Measurements from ENCODE around the gene PLCD4.

The PLCD4 gene

DNA sequence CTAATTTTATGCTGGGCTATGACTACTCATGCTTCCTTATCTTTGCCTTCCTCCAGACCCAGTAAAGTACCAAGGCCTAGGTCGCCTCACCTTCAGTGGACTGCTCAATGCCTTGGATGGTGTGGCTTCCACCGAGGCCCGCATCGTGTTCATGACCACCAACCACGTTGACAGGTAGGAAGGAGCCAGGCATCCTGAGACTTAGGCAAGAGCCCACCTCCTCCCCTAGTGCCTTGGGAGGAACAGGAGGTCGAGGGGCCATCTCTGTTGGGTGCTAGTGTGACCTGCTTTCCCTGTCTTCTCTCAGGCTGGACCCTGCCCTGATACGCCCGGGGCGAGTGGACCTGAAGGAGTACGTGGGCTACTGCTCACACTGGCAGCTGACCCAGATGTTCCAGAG, 55.1 kb downstream of the PLCD4 start:
- TF ChIP-seq, protein P1, sequence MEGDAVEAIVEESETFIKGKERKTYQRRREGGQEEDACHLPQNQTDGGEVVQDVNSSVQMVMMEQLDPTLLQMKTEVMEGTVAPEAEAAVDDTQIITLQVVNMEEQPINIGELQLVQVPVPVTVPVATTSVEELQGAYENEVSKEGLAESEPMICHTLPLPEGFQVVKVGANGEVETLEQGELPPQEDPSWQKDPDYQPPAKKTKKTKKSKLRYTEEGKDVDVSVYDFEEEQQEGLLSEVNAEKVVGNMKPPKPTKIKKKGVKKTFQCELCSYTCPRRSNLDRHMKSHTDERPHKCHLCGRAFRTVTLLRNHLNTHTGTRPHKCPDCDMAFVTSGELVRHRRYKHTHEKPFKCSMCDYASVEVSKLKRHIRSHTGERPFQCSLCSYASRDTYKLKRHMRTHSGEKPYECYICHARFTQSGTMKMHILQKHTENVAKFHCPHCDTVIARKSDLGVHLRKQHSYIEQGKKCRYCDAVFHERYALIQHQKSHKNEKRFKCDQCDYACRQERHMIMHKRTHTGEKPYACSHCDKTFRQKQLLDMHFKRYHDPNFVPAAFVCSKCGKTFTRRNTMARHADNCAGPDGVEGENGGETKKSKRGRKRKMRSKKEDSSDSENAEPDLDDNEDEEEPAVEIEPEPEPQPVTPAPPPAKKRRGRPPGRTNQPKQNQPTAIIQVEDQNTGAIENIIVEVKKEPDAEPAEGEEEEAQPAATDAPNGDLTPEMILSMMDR (IDR thresholded peaks at IDR 0.05; ENCODE audit: insufficient read depth, low read length, missing control alignments) = no peak
- DNase-seq (ENCODE audit: low read depth, low spot score) = no peak
- CTCF ChIA-PET = interaction anchor here (1.0 to 8.8 kb wide), 3 partner anchors 15 to 185 kb away, joined by 3 to 95 read pairs (median 87); no protein-coding TSS in a partner anchor
- POLR2A ChIA-PET = interaction anchor here (5.6 kb wide), 1 partner anchor 8 kb away, joined by 48 read pairs; the partner anchor contains the start of genes RNF25 and STK36
- H3K4me3 ChIP-seq (ENCODE audit: low read depth, low read length) = no peak overlapping the region

DNA sequence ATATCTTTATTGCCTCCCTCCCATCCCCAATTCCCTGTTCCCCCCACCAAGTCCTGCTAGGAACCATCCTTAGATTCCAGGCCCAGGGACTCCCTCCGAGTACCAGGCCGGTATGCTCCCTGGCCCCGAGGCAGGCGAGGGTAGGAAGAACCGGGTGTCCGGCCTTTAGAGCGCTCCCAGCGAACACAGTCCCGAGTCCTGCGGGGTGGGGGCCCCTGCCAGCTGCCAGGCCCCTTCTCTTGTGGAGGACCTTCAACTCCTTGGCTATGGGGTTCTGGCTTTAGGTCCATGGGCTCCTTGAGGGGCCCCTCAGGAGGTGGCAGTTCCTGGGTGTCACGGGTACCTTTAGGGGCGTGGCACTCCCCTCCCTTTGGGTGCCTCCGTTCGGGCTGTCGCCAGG, 56.2 kb downstream of the PLCD4 start:
- POLR2A ChIA-PET = no interaction called here
- TF ChIP-seq, protein P1 (IDR thresholded peaks at IDR 0.05; ENCODE audit: insufficient read depth, low read length, missing control alignments) = no peak
- CTCF ChIA-PET = interaction anchor here (0.7 to 8.8 kb wide), 3 partner anchors 8 to 184 kb away, joined by 3 to 95 read pairs (median 87); partner anchors contain the start of genes RNF25 and STK36
- no peak for DNase-seq (ENCODE audit: low read depth, low spot score)
- H3K4me3 ChIP-seq (ENCODE audit: low read depth, low read length) = no peak overlapping the region

DNA sequence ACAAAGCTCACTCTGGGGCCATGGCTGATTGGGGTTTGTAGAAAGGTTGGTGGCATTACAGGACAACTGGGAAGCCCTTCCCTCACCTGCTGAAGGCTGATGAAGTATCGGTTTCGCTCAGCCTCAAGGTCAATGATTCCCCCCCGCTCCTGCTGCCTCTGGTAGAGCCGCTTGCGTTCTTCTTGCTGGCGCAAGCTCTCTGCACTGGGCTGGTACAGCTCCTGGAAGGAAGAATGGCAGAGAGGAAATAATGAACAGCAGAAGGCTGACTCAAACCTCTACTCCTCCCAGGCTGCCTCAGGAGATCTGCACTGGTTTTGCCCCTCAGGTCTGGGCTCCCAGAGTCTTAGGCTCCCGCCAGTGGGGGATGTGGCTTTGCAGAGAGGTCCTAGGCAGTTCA, 57.0 kb downstream of the PLCD4 start:
- no peak for DNase-seq (ENCODE audit: low read depth, low spot score)
- TF ChIP-seq, protein P1 (IDR thresholded peaks at IDR 0.05; ENCODE audit: insufficient read depth, low read length, missing control alignments) = no peak
- CTCF ChIA-PET = interaction anchor here (0.6 kb wide), 1 partner anchor 16 kb away, joined by 4 read pairs; no protein-coding TSS in a partner anchor
- POLR2A ChIA-PET = no interaction called here
- H3K4me3 ChIP-seq (ENCODE audit: low read depth, low read length) = no peak overlapping the region

DNA sequence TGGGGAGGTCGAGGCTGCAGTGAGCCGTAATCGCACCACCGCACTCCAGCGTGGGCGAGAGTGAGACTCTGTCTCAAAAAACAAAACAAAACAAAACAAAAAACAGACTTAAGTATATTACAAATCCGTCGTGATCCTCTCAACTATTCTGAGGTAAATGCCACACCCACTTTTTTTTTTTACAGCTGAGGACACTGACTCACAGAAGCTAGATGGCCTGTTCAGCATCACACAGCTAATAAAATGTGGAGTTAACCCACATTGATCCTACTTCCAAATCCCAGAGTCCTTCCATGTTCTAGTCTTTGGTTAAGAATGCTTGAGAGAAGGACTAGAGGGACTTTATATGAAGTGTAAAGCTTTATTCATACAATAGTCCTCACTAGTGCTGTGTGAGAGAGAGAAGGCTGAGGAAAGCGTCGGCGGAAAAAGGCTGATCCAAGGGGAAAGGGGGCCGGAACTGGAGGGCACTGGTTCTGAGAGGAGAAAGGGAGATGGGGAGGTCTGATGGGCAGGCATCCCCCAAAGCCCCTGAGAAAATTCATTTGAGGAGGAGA, 63.5 kb downstream of the PLCD4 start:
- TF ChIP-seq, protein P1 (IDR thresholded peaks at IDR 0.05; ENCODE audit: insufficient read depth, low read length, missing control alignments) = no peak
- no peak for DNase-seq (ENCODE audit: low read depth, low spot score)
- ChIA-PET POLR2A (interaction anchor here (0.8 to 3.8 kb wide), 2 partner anchors 11 to 44 kb away, joined by 3 to 48 read pairs; partner anchors contain the start of genes BCS1L and ZNF142), CTCF (interaction anchor here (1.0 to 9.3 kb wide), 7 partner anchors 8 to 181 kb away, joined by 3 to 105 read pairs (median 10); partner anchors contain the start of genes BCS1L and ZNF142)
- peak overlapping the region; percentile 88 for H3K4me3 ChIP-seq (ENCODE audit: low read depth, low read length)

DNA sequence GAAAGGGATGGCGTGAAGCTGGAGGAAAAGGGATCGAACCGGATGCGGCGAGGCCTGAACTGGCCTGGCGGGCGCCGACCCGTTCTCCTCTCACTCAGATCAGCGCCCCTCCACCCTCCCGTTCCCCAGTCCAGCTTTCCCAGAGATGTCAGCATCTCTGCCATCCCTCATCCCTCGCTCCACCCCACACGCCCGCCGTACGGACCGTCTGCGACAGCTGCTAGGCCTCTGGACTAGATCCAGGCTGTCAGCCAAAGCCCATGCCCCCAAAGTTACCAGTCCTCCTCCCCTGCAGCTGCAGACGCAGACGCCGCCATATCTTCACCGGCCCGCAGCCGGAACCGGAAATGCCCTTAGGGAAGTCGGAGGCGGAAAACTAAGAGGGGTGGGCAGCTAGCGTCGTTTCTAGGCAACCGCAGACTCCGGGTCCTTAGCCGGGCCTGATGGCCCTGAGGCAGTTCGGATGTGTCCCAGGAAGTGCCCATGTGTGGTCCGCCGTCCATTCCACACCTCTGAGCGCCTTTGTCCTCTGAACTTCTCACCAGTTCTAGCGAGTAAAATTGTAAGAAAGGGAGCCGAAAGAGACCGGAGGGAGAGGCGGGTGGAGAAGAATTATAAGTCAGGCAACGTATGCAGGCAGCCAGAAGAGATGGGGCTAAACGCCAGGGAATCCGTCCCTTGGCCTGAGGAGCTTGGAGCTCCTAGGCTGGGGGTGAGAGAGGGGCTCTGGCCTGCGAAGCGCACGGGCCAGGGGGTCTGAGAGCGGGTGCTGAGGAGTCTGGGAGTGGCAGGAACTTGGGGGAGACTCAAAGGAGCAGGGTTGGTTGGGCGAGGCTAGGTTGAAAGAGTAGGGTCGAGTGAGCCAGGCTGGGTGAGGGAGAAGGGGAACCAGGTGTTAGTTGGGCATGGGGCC, 64.2 kb downstream of the PLCD4 start, which contains the start of the genes RNF25 and STK36:
Gene RNF25 (minus strand): TSS at position 349 of the 913 bp plus-strand sequence. CDS start 32 bp downstream, at position 317.
Gene STK36 (plus strand): TSS at position 433 of the 913 bp plus-strand sequence. CDS start 744 bp downstream, outside the sequence.
- DNase-seq (ENCODE audit: low read depth, low spot score) = no peak
- TF ChIP-seq, protein P1 (IDR thresholded peaks at IDR 0.05; ENCODE audit: insufficient read depth, low read length, missing control alignments) = no peak
- POLR2A ChIA-PET = interaction anchor here (0.7 to 3.8 kb wide), 3 partner anchors 12 to 45 kb away, joined by 3 to 48 read pairs (median 3); partner anchors contain the start of genes BCS1L and ZNF142

More for the DNA sequence above, 64.2 kb downstream of the PLCD4 start, which contains the start of the genes RNF25 and STK36:
- CTCF ChIA-PET = interaction anchor here (0.8 to 9.3 kb wide), 11 partner anchors 9 to 321 kb away, joined by 3 to 105 read pairs (median 6); partner anchors contain the start of genes BCS1L, TTLL4 and ZNF142
- peak within 1 kb of the TSS; percentile 88 for H3K4me3 ChIP-seq (ENCODE audit: low read depth, low read length)
